ENCODE results near the gene RAB37. TPM values are rescaled to one million over a fixed set of nuclear protein-coding genes. Genes with fewer than 3 reads are reported as not detected.

The RAB37 gene
- total and polyA plus RNA-seq, 2 of the 13 experiments (the other 11 are each of a cell fraction or from before 2014, with no cell fraction given) = 0.91 to 3.7 TPM

GRCh38 chr17:74736513-74737298, at the start of gene RAB37 (continued):
- TF ChIP-seq SP1 (IDR thresholded peaks at IDR 0.05) = no peak
- peak; percentile 69 for TF ChIP-seq SP1 (CRISPR knock-in tag; IDR thresholded peaks at IDR 0.05)
- peak; percentile 68 for TF ChIP-seq AGO2 (optimal IDR thresholded peaks at IDR 0.05; ENCODE audit: low read depth, low read length)
- TF ChIP-seq EED (CRISPR knock-in tag; IDR thresholded peaks at IDR 0.05) = no peak
- peak; percentile 45; the same call in 1 of the 2 replicates for TF ChIP-seq HOXD1 (CRISPR knock-in tag; IDR thresholded peaks at IDR 0.05)
- peak; percentile 82 for TF ChIP-seq MIER2 (CRISPR knock-in tag; IDR thresholded peaks at IDR 0.05)
- TF ChIP-seq FOXA3 (CRISPR knock-in tag; IDR thresholded peaks at IDR 0.05) = peak; percentile 89
- TF ChIP-seq NR2F6 (IDR thresholded peaks at IDR 0.05) = peak; percentile 79
- TF ChIP-seq NR2F6 (CRISPR knock-in tag; IDR thresholded peaks at IDR 0.05) = peak; percentile 82
- no peak for TF ChIP-seq POLR2AphosphoS2 (IDR thresholded peaks at IDR 0.05; ENCODE audit: low read depth, low read length)
- no peak; the same call in 1 of the 2 replicates for TF ChIP-seq ZNF503 (CRISPR knock-in tag; IDR thresholded peaks at IDR 0.05)
- no peak for TF ChIP-seq AFF4 (CRISPR knock-in tag; IDR thresholded peaks at IDR 0.05)
- 0 out of 2 replicates have a peak, but pooled peaks have one; percentile 47 for TF ChIP-seq AHDC1 (CRISPR knock-in tag; IDR thresholded peaks at IDR 0.05; ENCODE audit: borderline replicate concordance)
- TF ChIP-seq ZNF766 (CRISPR knock-in tag; IDR thresholded peaks at IDR 0.05; ENCODE audit: borderline replicate concordance) = no peak
- peak; percentile 78 for TF ChIP-seq ZNF639 (CRISPR knock-in tag; conservative IDR thresholded peaks at IDR 0.05)
- TF ChIP-seq SIN3B (IDR thresholded peaks at IDR 0.05; ENCODE audit: low read length) = 0 out of 2 replicates have a peak, but pooled peaks have one; percentile 23

Measured in HepG2 (cell line).